HepG2 (cell line): ENCODE measurements around the gene VAMP2. TPM values are rescaled to one million over a fixed set of nuclear protein-coding genes. Genes with fewer than 3 reads are reported as not detected.

Experiments
- ATF5 ChIP-seq: sonication (generic); formaldehyde crosslinking; IDR thresholded peaks from 2 replicates; pipeline ENCODE4 v1.4.0; 2020; ENCODE audit warnings: mild to moderate bottlenecking, low read depth, missing genetic modification reagents
- BCL3 ChIP-seq: sonication (generic); formaldehyde crosslinking; IDR thresholded peaks from 2 replicates; pipeline ENCODE4 v1.5.1; 2020; ENCODE audit warnings: mild to moderate bottlenecking, missing genetic modification reagents, moderate library complexity
- CERS6 ChIP-seq: sonication (generic); formaldehyde crosslinking; IDR thresholded peaks from 2 replicates; pipeline ENCODE4 v1.5.0; 2020; ENCODE audit warnings: missing genetic modification reagents
- DPF2 ChIP-seq: sonication (generic); formaldehyde crosslinking; IDR thresholded peaks from 2 replicates; pipeline ENCODE4 v1.4.0; 2020; ENCODE audit warnings: mild to moderate bottlenecking, low read depth, missing genetic modification reagents, borderline replicate concordance
- ELF3 ChIP-seq: IDR thresholded peaks from 2 replicates; pipeline ENCODE4 v1.6.1; 2016; ENCODE audit warnings: missing genetic modification reagents, missing compliant biosample characterization
- FOXM1 ChIP-seq: sonication (generic); formaldehyde crosslinking; IDR thresholded peaks from 2 replicates; pipeline ENCODE4 v1.5.0; 2020; ENCODE audit warnings: missing genetic modification reagents
- IKZF5 ChIP-seq: IDR thresholded peaks from 2 replicates; pipeline ENCODE4 v1.6.1; 2018; ENCODE audit warnings: missing genetic modification reagents, mild to moderate bottlenecking, missing compliant biosample characterization
- KLF11 ChIP-seq: IDR thresholded peaks from 2 replicates; pipeline ENCODE4 v1.6.1; 2016; ENCODE audit warnings: missing compliant biosample characterization
- KLF15 ChIP-seq: sonication (generic); formaldehyde crosslinking; IDR thresholded peaks from 2 replicates; pipeline ENCODE4 v1.8.1; 2023; ENCODE audit warnings: borderline replicate concordance, mild to moderate bottlenecking, inconsistent platforms, missing genetic modification reagents, mixed read lengths
- MTA3 ChIP-seq: sonication (generic); formaldehyde crosslinking; IDR thresholded peaks from 2 replicates; pipeline ENCODE4 v1.4.0; 2020; ENCODE audit warnings: missing genetic modification reagents
- MZF1 ChIP-seq: sonication (generic); formaldehyde crosslinking; IDR thresholded peaks from 2 replicates; pipeline ENCODE4 v1.8.1; 2023; ENCODE audit warnings: mild to moderate bottlenecking, missing genetic modification reagents, borderline replicate concordance
- NR2F2 ChIP-seq: IDR thresholded peaks from 2 replicates; pipeline ENCODE4 v1.6.1; 2012; ENCODE audit warnings: low read depth, inconsistent platforms, borderline replicate concordance
- RBM22 ChIP-seq: fragments of 200-400 bp; formaldehyde crosslinking; optimal IDR thresholded peaks from 2 replicates; pipeline ENCODE3; 2017; ENCODE audit warnings: mild to moderate bottlenecking, low read length, moderate library complexity
- REXO4 ChIP-seq: sonication (generic); formaldehyde crosslinking; IDR thresholded peaks from 2 replicates; pipeline ENCODE4 v1.8.0; 2022; ENCODE audit warnings: missing genetic modification reagents, mild to moderate bottlenecking, borderline replicate concordance
- RFXAP ChIP-seq: sonication (generic); formaldehyde crosslinking; IDR thresholded peaks from 2 replicates; pipeline ENCODE4 v1.4.0; 2020; ENCODE audit warnings: missing genetic modification reagents, borderline replicate concordance
- SP2 ChIP-seq: sonication (generic); formaldehyde crosslinking; IDR thresholded peaks from 2 replicates; pipeline ENCODE4 v1.5.1; 2020; ENCODE audit warnings: mild to moderate bottlenecking, missing genetic modification reagents
- TCF7L2 ChIP-seq: IDR thresholded peaks from 2 replicates; pipeline ENCODE4 v1.6.1; 2011; ENCODE audit warnings: mild to moderate bottlenecking, low read depth, low read length, moderate library complexity
- U2AF2 ChIP-seq: fragments of 200-400 bp; formaldehyde crosslinking; IDR thresholded peaks from 2 replicates; pipeline ENCODE4 v1.6.1; 2017; ENCODE audit warnings: low read depth, mild to moderate bottlenecking, low read length
- ZNF350 ChIP-seq: sonication (generic); formaldehyde crosslinking; IDR thresholded peaks from 2 replicates; pipeline ENCODE4 v1.4.0; 2020; ENCODE audit warnings: mild to moderate bottlenecking, low read depth, missing genetic modification reagents, borderline replicate concordance
- ZNF460 ChIP-seq: sonication (generic); formaldehyde crosslinking; IDR thresholded peaks from 2 replicates; pipeline ENCODE4 v1.5.1; 2020; ENCODE audit warnings: missing genetic modification reagents, mild to moderate bottlenecking, borderline replicate concordance
- ZNF547 ChIP-seq: sonication (generic); formaldehyde crosslinking; IDR thresholded peaks from 2 replicates; pipeline ENCODE4 v1.5.1; 2020; ENCODE audit warnings: mild to moderate bottlenecking, missing genetic modification reagents
- ZNF558 ChIP-seq: sonication (generic); formaldehyde crosslinking; IDR thresholded peaks from 2 replicates; pipeline ENCODE4 v1.9.0; 2022; ENCODE audit warnings: mild to moderate bottlenecking, missing genetic modification reagents, borderline replicate concordance
- ZNF597 ChIP-seq: sonication (generic); formaldehyde crosslinking; IDR thresholded peaks from 2 replicates; pipeline ENCODE4 v1.5.0; 2020; ENCODE audit warnings: missing genetic modification reagents
- ZNF614 ChIP-seq: IDR thresholded peaks from 2 replicates; pipeline ENCODE4 v1.6.1; 2018; ENCODE audit warnings: missing biosample characterization, missing genetic modification reagents, inconsistent platforms, borderline replicate concordance
- ZNF773 ChIP-seq: sonication (generic); formaldehyde crosslinking; IDR thresholded peaks from 2 replicates; pipeline ENCODE4 v1.4.0; 2020; ENCODE audit warnings: missing genetic modification reagents, borderline replicate concordance
- polyA plus RNA-seq, 8 experiments: library from polyadenylated mRNA; depleted of rRNA in 3 of 8; stranded (reverse) in 7 of 8; unstranded in 1 of 8; fragments of >200 nt; fragmentation: Illumina TruSeq in 4 of 8; extraction: Trizol in 4 of 8; gene quantifications; 2 replicates each; pipeline versions ENCODE4 v1.2.1 to v1.2.3, GENCODE V29; 2011 to 2016; ENCODE audit warnings: low read depth in 4 of 8, missing spikeins in 1 of 8, mixed read lengths in 1 of 8; ENCODE audit not compliant: insufficient read depth in 1 of 8
- total RNA-seq, 5 experiments: library from RNA; depleted of rRNA; stranded (reverse); fragments of >200 nt; fragmentation: Illumina TruSeq; extraction: Trizol; gene quantifications; 2 replicates each; pipeline ENCODE4 v1.2.3, GENCODE V29; 2016; ENCODE audit warnings: low read depth in 1 of 5

VAMP2 gene
- total and polyA plus RNA-seq, 2 of the 13 experiments (the other 11 are each of a cell fraction or from before 2014, with no cell fraction given): 3.9 to 17.2 TPM

- TF ChIP-seq BCL3 (CRISPR knock-in tag) (no peak), ZNF558 (CRISPR knock-in tag) (peak; percentile 75; the same call in 1 of the 2 replicates), DPF2 (CRISPR knock-in tag) (no peak), ELF3 (CRISPR knock-in tag) (no peak), ZNF460 (CRISPR knock-in tag) (no peak), FOXM1 (peak; percentile 83; the same call in 1 of the 2 replicates), REXO4 (CRISPR knock-in tag) (peak; percentile 54; the same call in 1 of the 2 replicates), RBM22 (no peak), ZNF614 (CRISPR knock-in tag) (no peak), MTA3 (no peak), CERS6 (CRISPR knock-in tag) (no peak), NR2F2 (peak; percentile 33; the same call in 1 of the 2 replicates), RFXAP (CRISPR knock-in tag) (peak; percentile 63), SP2 (CRISPR knock-in tag) (peak; percentile 68; the same call in 1 of the 2 replicates), U2AF2 (no peak), TCF7L2 (no peak), MZF1 (CRISPR knock-in tag) (no peak), IKZF5 (CRISPR knock-in tag) (no peak), ZNF597 (CRISPR knock-in tag) (no peak), ZNF773 (CRISPR knock-in tag) (no peak), ZNF350 (no peak), KLF11 (CRISPR knock-in tag) (no peak), ZNF547 (CRISPR knock-in tag) (peak; percentile 51; the same call in 1 of the 2 replicates), ATF5 (CRISPR knock-in tag) (0 out of 2 replicates have a peak, but pooled peaks have one; percentile 54), KLF15 (CRISPR knock-in tag) (no peak)
These were observed 47.4 kb upstream of the VAMP2 start, which contains the start of gene AURKB (continued) for GRCh38 chr17:8209907-8210760.
